ENCODE results near the gene PSMB1.

The PSMB1 gene

DNA sequence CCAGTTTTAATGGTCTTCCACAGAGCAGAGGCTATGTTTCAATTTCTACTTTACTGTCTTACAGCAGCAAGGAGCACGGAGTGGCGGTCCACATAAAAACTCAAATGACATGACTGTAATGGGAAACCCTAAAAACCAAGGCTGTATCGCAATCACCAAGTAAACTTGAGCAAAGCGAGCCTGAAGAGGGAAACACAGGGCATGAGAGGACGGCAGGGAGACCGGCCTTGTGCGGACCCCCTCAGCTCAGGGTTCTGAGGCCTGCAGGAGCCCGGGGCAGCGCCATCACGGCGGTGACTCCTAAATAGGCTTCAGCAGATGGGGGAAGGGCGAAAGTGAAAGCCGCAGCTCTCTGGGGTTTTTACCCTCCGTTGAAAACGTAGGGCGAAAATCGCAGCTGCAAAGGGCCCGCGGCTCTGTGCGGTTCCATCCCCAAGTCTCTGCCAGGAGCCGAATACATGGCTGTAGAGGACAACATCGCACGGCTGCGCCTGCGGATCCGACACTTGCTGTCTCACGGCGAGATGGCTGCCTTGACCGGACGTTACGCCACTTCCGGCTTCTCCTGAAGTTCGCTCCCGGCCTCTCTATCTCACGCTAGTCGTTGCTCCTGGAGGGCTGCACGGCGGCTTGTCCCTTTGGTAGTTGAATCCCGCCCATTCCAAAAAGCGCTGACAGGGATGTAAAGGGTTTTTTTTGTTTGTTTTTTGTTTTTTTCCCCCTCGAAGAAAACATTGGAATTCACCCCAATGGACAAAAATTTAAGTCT is at the start of gene PSMB1:
Gene PSMB1, minus strand, starts transcription at position 543 of the 769 bp plus-strand sequence. Its CDS starts 65 bp downstream, at position 478.
- peak; percentile 81 for DNase-seq

DNA sequence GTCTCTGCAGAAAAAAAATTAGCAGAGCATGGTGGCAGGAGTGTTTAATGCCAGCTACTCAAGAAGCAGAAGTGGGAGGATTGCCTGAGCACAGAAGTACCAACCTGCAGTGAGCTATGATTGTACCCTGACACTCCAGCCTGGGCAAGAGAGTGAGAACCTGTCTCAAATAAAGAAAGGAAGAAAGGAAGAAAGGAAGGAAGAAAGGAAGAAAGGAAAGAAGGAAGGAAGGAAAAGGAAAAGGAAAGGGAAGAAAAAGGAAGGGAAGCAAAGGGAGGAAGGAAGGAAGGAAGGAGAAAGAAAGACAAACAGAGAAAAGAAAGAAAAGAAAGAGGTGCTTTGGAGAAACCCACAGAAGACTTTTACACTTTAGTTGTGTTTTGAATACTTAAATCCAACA is 44.2 kb upstream of the PSMB1 start:
- DNase-seq: no peak

DNA sequence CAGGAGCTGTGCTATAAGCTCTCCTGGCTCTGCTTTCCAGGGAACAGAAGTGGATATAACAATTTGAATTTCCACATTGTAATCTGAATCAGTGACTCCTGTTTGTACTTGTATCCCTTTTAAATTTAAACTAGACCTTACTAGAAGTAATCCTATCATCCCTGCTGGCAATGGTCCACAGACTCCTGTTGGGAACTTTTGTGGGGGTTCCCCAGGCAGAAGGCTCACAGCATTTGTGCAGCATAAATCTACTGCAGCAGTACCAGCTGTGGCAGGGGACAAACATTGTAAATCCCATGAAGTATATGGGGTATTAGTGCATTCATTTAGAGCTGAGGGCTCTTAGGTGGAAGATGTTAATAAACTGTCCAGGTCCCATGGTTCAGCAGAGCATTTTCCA is 43.3 kb upstream of the PSMB1 start:
- DNase-seq: no peak

DNA sequence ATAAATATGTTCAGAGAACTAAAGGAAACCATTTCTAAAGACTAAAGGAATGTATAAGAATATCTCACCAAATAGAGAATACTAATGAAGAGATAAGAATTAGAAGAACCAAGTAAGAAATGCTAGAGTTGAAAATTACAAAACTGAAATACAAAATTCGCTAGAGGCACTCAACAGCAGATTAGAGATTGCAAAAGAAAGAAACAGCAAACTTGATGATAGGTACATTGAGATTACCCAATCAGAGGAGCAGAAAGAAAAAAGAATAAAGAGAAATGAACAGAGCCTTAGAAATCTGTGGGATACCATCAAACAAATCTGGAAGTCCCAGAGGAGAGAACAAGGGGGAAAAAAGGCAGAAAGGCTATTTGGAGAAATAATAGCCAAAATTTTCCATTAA is 37.6 kb upstream of the PSMB1 start:
- no peak for DNase-seq

DNA sequence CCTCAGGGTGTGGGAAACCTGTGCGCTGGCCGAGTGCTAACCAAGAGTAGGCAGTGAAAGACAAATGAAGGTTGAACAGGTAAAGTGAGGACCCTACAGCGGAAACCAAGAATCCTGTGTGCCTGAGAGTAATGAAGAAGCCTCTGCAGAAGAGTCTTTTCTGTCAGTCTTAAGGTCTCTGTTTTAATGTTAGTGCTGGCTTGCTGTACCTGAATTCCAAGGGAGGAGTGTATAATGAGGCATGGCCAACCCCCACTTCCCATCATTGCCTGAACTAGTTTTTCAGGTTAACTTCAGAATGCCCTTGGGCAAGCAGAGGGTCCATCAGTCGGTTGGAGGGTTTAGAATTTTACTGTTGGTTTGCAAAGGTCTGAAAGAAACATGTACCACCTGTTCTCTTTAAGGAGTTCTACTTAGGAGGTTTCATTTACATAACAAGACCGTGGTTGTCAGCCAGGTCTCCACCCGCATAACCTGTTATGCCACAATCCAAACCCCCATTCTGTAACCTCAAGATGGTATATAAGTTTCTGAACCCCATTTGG is 31.9 kb upstream of the PSMB1 start:
- DNase-seq: no peak

DNA sequence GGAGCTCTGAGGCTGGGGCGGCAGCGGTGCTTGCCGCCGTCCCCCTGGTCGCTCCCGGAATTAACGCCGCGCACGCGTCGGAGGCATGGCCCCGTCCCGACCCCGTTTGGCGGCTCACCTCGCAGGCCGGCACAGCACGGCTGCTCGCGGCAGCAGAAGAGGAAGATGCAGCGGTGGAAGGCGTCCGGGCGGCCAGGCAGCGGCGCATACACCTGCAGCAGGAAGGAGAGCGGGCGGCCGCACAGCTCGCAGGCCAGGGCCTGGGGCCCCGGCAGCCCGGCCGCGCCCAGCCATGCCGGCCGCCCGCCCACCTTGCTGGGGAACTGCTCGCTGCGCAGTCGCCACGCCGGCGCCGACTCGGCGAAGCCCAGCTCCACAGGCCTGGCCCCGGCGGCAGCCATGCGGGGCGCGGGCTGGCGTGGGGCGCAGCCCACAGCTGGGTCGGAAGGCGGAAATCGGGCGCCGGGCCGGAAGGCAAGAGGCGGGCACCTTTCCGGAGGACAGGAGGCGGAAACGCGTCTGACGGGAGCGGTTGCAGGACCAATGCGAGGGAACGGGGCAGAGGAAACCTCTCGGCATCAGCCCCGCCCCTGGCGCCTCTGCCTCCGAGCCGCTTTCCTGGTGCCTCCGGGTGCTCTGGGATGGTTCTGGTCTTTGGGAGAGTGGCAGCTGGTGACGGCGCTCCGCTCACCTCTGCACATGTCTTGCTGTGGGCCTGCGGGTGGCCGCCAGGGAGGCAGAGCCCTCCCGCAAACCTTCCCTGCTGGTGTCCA is 31.3 kb upstream of the PSMB1 start, which contains the start of gene PDCD2:
Gene PDCD2, minus strand, starts transcription at position 457 of the 773 bp plus-strand sequence. Its CDS starts 56 bp downstream, at position 401.
- DNase-seq: peak; percentile 90

DNA sequence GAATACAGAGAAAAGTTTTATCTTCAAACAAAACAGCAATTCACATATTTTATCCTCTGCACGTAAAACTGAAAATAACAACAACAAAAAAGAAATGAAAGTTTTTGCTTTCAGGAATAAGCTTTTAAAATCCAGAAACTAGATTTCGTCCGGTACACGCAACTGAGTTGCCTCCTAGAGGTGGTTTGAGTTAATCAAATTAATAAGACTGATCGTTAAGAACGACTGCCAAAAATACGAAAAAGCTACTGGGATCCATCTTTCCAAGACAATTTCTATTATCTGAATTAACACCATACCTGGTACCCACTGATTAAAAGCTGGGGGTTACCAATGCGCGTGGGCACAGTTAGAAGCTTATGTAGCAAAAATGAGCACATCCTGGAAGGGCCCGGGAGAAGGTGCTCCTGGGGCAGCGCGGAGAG is 30.7 kb upstream of the PSMB1 start:
- DNase-seq: no peak

DNA sequence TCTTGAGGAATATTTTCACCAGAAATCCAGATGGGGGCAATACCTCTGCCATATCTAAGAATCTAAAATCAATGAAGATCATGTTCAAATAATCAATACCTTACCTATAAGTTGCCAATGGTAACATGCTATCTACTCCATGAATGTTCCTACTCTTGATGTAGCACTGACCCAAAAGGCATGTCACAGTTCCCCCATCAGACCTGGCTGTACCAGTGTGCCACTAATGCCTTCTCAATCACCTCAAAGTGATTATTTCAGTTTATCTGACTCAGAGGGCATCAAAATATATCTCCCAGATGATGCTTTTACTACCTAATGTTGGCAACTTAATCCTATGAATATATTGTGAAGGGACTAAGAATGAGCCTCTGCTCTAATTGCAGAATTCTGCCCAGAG is 25.8 kb upstream of the PSMB1 start:
- DNase-seq: no peak

DNA sequence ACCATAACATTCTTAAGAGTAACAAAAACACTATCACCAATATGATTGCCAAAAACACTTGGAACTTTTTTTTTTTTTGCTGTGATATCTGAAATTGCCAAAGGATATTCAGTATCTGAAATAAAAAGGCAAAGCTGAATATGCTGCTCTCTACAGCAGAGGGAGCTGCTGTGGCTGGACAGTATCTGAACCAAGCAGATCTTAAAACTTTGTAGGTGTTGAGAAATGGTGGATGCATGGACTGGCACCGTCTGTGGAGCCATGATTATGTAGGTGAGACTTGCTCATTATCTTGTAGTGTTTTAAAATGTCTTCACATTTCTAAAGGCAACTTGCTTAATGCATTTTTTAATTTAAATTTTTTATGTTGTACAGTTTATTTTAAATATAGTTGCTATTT is 22.1 kb upstream of the PSMB1 start:
- DNase-seq: peak; percentile 9

DNA sequence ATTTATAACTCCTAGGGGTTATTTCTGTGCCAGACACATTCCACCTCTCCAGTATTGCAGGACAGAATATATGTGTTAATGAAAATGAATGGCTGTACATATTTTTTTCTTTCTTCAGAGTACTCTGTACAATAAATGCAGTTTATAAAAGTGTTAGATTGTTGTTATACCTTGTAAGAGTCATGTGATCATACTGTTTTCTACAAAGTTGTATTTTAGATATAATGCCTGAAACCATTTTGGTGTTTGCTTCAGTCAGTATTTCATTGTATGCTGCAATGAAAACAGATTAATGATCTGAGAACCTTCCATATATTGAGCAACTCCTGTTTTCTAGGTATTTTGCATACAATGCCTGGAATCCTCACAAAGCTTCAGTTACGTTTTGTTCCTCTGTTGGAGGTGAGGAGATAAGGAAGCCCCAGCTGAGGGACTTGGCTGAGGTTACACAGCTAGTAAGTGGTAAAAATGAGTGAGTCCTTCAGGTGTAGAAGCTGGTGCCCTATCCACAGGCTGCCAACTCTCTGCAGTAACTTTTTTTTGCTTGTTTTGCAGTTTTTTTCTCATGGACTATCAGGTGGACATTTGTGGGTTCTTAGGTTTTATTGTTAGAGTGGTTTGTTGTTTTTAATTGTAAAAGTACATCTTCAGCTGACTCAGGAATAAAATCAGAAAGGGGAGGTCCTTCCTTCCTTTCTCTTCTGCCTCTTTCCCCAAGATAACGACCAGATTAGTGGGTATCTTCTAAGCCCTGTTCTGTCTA is 19.8 kb upstream of the PSMB1 start:
- no peak for DNase-seq

DNA sequence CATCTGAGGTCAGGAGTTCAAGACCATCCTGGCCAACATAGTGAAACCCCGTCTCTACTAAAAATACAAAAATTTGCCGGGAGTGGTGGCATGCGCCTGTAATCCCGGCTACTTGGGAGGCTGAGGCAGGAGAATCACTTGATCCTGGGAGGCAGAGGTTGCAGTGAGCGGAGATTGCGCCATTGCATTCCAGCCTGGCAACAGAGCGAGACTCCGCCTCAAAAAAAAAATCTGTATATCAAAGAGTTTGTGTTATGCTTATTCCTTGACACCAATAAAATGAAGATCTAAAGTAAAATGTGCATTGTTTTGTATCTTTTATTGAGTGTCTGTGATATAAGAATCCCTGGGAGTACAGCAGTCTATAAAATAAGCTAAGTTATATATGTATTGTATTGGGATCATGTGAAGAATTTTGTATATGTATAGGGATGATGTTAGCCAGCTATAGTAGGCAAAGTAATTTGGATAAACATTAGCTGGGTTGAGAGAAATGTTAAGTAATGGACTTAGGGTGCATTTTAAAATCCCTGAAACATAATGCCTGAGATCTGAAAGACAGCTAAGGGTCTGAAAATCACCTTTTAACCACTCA is 11.9 kb upstream of the PSMB1 start:
- DNase-seq: no peak

DNA sequence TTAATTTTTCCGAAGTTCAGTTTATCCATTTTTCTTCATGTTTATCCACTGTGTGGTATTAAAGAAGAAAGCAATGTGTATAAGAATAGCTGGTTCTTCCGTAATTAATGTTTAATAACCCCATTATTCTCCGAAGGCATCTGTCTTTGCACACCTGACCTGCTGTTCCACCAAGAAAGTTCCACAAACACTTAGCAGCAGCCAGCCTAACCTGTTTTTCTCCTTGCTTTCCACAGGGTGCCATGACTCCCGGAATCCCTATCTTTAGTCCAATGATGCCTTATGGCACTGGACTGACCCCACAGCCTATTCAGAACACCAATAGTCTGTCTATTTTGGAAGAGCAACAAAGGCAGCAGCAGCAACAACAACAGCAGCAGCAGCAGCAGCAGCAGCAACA is 8.4 kb upstream of the PSMB1 start:
- no peak for DNase-seq

DNA sequence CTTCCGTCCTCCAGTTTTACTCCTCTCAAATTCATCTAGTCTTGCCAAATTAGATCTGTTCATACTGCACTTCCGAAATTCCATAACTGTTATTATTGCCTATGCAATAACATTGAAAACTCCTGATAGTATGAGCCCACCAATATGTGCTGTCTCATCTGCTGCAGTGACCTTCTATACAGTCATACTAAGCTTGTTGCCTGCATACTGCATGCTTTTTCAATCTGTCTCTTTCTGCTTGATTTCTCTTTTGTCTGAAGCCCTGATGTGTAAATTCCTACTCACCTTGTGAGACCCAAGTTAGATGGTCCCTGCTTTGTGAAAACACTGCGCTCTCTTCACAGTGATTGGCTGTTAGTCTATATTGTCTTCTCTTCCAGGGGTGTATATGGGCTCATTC is 2.2 kb upstream of the PSMB1 start:
- DNase-seq: no peak

DNA sequence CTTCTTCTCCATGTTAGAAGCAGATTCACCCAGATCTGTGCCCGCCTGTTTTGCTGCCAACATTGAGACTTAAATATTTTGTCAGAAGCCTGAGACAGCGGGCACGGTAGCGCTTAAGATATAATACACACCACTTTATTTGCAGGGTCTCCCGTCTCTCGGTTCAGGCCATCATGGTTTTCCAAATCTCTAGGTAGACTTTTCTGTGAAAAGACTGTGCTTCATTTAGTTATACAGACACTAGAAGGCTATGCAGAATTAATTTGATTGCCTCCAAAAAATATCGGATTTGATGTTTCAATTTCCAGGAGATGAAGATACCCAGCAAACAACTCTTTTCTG is 1.7 kb upstream of the PSMB1 start:
- DNase-seq: no peak

DNA sequence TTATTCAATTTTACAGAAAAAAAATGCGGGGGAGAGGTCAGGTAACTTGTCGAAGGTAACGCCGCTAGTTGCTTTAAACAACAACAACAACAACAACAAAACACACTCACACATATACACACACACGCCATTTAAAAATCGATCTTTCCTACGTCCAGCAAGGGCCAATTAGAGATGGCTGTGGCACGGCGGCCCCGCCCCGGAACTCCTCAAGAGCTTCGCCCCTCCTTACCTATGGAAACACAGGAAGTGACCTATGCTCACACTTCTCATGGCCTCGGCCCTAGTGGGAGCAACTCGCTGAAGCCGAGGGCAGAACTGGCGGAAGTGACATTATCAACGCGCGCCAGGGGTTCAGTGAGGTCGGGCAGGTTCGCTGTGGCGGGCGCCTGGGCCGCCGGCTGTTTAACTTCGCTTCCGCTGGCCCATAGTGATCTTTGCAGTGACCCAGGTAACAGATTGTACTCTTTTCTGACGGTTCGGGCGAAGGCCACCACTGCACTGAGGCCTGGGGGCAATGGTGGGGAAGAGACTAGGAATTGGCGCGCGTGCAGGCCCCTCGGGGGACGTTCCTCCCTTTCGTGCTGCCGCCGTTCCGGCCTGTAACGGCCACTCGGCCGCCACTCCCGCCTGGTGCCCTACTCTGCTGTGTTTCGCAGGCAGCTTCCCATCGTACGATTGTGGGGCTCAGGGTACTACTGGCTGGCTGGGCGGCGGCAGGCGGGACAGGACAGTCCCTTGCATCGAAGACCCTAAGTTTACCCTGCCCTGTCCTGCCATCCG is 1.1 kb upstream of the PSMB1 start, which contains the start of gene TBP:
Gene TBP, plus strand, starts transcription at position 357 of the 783 bp plus-strand sequence. CDS start 2,661 bp downstream, outside the sequence.
- peak; percentile 97 for DNase-seq

DNA sequence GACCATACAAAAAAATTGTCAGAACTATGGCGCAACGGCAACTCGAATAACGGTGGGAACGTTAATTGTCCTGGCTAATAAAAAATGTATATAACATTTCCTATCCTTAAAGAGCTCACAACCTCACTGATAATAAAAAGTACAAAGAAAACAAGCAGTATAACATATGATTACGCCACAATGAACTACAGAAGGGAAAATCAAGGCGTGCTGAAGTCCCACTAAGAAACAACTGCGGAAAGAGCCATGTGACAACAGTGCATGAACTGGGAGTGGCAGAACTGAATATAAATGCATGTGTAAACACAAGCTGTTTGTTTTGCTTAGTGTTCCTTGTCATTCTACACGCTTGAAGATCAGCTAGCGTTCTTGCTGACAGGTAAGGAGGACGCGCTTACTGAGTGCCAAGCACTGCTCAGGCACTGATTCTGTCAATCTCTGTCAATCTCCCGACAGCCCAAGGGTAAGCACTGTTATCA is 466 bp upstream of the PSMB1 start:
- peak; percentile 85 for DNase-seq

DNA sequence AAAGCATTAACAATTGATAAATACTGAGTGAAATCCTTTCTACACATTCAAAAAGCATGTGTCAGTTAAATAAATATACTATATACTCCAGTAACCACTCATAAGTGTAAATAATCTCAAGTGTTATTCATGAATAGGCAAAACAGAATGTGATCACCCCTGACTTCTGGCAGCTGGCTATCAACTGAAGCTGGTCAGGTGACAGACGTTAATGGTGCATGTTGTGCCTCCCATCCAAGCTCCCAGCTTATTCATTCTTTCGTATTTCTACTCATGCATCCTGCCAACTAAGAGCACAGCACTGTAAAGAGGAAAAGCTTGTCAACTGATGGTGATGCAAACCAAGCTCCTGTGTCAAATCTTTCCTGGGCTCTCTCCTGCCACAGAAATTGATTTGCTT is 7.7 kb downstream of the PSMB1 start:
- DNase-seq: no peak

DNA sequence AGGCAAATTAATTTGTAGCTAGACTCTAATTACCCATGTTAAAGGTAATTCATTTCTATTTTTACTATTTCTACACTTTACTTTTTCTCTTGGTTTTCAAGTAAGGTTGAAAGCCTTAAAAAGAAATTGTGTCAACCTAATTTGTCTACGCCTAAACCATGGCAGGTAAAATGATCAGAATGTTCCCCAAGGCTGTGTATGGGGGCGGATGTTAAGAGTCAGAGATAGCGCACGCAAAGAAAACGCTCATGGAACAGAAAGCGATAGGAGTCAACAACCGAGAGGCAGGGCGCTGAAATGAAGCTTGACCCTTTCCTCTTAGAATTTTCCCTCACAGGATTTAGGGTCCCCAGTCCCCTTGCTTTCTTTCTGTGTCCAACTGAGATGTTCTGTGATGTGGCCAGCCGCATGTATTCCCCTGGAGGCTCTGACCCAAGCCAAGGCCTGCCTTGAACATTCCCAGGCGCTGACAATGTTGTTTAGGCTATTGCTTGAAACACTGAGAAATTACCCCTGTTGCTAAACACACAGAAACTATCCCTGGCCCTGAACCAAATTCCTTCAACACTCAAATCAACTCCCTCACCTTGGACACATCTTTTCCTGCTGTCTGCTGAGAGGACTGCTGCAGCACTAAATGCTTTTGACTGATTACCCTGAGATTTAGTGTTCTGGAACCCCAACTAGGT is 10.9 kb downstream of the PSMB1 start:
- no peak for DNase-seq

DNA sequence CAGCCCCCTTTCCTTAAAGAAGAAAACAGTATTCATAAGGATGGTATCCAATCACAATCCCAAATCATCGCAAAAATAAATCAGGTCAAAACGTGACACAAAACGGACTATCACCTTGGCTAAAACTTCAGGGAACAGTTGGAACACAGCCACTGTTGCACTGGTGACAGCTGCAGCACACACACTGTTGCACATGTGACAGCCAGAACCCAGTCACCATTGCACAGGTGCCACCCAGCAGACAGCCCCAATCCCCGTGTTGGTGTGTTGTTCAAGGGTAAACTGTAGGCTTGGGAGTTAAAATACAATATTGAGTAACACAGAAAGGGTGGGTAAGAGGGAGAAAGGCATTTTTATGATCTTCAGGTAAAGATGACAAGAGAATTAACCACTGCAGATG is 15.8 kb downstream of the PSMB1 start:
- DNase-seq: no peak

DNA sequence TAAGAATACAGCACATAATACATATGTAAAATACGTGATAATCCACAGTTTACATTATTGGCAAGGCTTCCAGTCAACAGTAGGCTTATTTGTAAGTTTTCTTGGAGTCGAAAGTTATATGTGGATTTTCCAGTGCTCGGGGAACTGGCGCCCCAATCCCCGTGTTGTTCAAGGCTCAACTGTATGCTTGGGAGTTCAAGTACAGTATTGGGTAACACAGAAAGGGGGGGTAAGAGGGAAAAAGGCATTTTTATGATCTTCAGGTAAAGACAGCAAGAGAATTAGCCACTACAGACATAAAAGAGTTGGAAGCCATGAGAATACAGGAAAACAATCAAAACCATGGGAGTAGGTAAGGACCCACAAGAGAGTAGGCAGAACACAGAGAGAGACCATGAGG is 16.4 kb downstream of the PSMB1 start:
- DNase-seq: no peak

DNA sequence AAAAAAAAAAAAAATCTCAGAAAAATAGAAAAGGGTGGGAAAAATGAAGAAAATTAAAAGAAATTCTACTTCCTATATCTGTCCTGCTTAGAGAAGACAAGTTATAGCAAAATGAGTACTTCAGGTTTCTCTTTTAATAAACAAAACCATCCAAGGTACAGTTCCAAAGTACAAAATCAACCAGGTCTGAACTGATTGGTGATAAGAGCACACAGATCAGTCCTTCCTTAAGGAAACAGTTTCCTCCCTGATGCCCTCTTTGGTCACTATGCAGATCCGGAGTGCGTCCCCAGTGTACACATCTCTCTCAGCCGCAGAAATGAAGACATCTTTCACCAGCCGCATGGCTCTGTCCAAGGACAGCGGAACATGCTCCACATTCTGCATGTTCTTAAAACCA is 18.1 kb downstream of the PSMB1 start:
- DNase-seq: no peak

Data from DMS 273 treated with DMSO at 0.1 percent for 48 hours (cell line).